DMS 273 (cell line): Measurements from ENCODE around the gene SMCP.
A peak's percentile ranks its signal among the peaks of the same experiment; 100 is the strongest.

Experiments
- DNase-seq: peaks from one replicate; lab custom pipeline; 2025; ENCODE audit not compliant: unreplicated experiment; lab: John Stamatoyannopoulos, UW

Gene SMCP

GRCh38 chr1:152878042-152878441 lies at the start of gene SMCP:
TSS of gene SMCP (plus strand) at chr1:152878322. CDS start at chr1:152884423, 6,101 bp downstream.
- DNase-seq: peak; percentile 31

GRCh38 chr1:152836870-152837269 lies 41.3 kb upstream of the SMCP start:
- no peak for DNase-seq

- DNase-seq: no peak
Observed at GRCh38 chr1:152842556-152842955, 35.6 kb upstream of the SMCP start, which contains the start of gene LCE6A. TSS of gene LCE6A (plus strand) at chr1:152842856. CDS start at chr1:152843521, 665 bp downstream.

- DNase-seq: no peak
Observed at GRCh38 chr1:152855661-152856060, 22.5 kb upstream of the SMCP start.

- DNase-seq: no peak
Observed at GRCh38 chr1:152858062-152858461, 20.1 kb upstream of the SMCP start.

GRCh38 chr1:152859696-152860095 lies 18.4 kb upstream of the SMCP start, which contains the start of gene LCE7A:
TSS of gene LCE7A (plus strand) at chr1:152859996. CDS start at chr1:152860698, 702 bp downstream.
- no peak for DNase-seq

GRCh38 chr1:152860129-152860528 lies 18.0 kb upstream of the SMCP start:
- no peak for DNase-seq

GRCh38 chr1:152861374-152861773 lies 16.7 kb upstream of the SMCP start:
- no peak for DNase-seq

GRCh38 chr1:152864443-152864842 lies 13.7 kb upstream of the SMCP start:
- no peak for DNase-seq

GRCh38 chr1:152866321-152866720 lies 11.8 kb upstream of the SMCP start:
- DNase-seq: no peak

- DNase-seq: peak; percentile 83
Observed at GRCh38 chr1:152869808-152870419, 8.2 kb upstream of the SMCP start.

GRCh38 chr1:152870831-152871730 lies 7.0 kb upstream of the SMCP start:
- peak; percentile 22 for DNase-seq

GRCh38 chr1:152871731-152872126 lies 6.4 kb upstream of the SMCP start:
- no peak for DNase-seq

GRCh38 chr1:152873495-152873894 lies 4.6 kb upstream of the SMCP start:
- no peak for DNase-seq

- DNase-seq: no peak
Observed at GRCh38 chr1:152876827-152877226, 1.3 kb upstream of the SMCP start.

GRCh38 chr1:152879559-152880198 lies 1.6 kb downstream of the SMCP start:
- DNase-seq: no peak

GRCh38 chr1:152880316-152880715 lies 2.2 kb downstream of the SMCP start:
- DNase-seq: no peak

GRCh38 chr1:152880907-152881306 lies 2.8 kb downstream of the SMCP start:
- DNase-seq: no peak

- DNase-seq: no peak
Observed at GRCh38 chr1:152884085-152884484, 6.0 kb downstream of the SMCP start.

GRCh38 chr1:152884506-152884905 lies 6.4 kb downstream of the SMCP start:
- no peak for DNase-seq

GRCh38 chr1:152884966-152885624 lies 7.0 kb downstream of the SMCP start:
- no peak for DNase-seq
